WTC11 (cell line): ENCODE results near the gene YAP1. TPM values are rescaled to one million over a fixed set of nuclear protein-coding genes. Genes with fewer than 3 reads are reported as not detected.

ENCODE experiments used
- ATAC-seq: fragments of 200-7000 bp; cut with Tn5 transposase; 2 replicates; pipeline ENCODE4 v1.10.0; 2021; ENCODE audit warnings: mild to moderate bottlenecking, moderate library complexity
- CTCF ChIA-PET: fragments of 300-600 bp; sonication (Branson Sonifier 250); formaldehyde crosslinking; loops from one replicate; lab custom pipeline; 2021; ENCODE audit warnings: antibody characterized with exemption; lab: Charles Lee
- POLR2A ChIA-PET: fragments of 350-600 bp; sonication (Branson Sonifier 250); formaldehyde crosslinking; loops from one replicate; lab custom pipeline; 2021; ENCODE audit warnings: antibody characterized with exemption; lab: Charles Lee
- DNase-seq: peaks from one replicate; pipeline ENCODE4 v3.0.0; 2021; ENCODE audit warnings: low spot score
- H3K27ac Mint-ChIP-seq: 2 replicates; pipeline ENCODE4 v1.8.0; 2021; ENCODE audit warnings: mixed read lengths
- H3K27me3 Mint-ChIP-seq: 2 replicates; pipeline ENCODE4 v1.8.0; 2021; ENCODE audit warnings: low read depth, mild to moderate bottlenecking, moderate library complexity, mixed read lengths
- H3K36me3 Mint-ChIP-seq: 2 replicates; pipeline ENCODE4 v1.8.0; 2021; ENCODE audit warnings: mixed read lengths
- H3K4me1 Mint-ChIP-seq: 2 replicates; pipeline ENCODE4 v1.8.0; 2022; ENCODE audit warnings: mixed read lengths
- H3K4me3 Mint-ChIP-seq: 2 replicates; pipeline ENCODE4 v1.8.0; 2021; ENCODE audit warnings: mild to moderate bottlenecking, moderate library complexity, mixed read lengths
- H3K9me3 Mint-ChIP-seq: 2 replicates; pipeline ENCODE4 v1.8.0; 2021; ENCODE audit warnings: mixed read lengths
- ATF1 ChIP-seq: sonication (generic); formaldehyde crosslinking; IDR thresholded peaks from 2 replicates; pipeline ENCODE4 v1.8.1; 2023; ENCODE audit warnings: mild to moderate bottlenecking, moderate library complexity, missing genetic modification reagents
- CBFB ChIP-seq: sonication (generic); formaldehyde crosslinking; IDR thresholded peaks from 2 replicates; pipeline ENCODE4 v1.8.1; 2022; ENCODE audit warnings: mild to moderate bottlenecking, low read depth, missing genetic modification reagents
- E2F5 ChIP-seq: sonication (generic); formaldehyde crosslinking; IDR thresholded peaks from 2 replicates; pipeline ENCODE4 v1.8.1; 2022; ENCODE audit warnings: mild to moderate bottlenecking, moderate library complexity, missing genetic modification reagents
- ETV6 ChIP-seq: sonication (generic); formaldehyde crosslinking; IDR thresholded peaks from 2 replicates; pipeline ENCODE4 v1.8.1; 2022; ENCODE audit warnings: mild to moderate bottlenecking, missing genetic modification reagents
- FOXK1 ChIP-seq: sonication (generic); formaldehyde crosslinking; IDR thresholded peaks from 2 replicates; pipeline ENCODE4 v1.8.0; 2022; ENCODE audit warnings: mild to moderate bottlenecking, moderate library complexity, missing genetic modification reagents
- HMGA2 ChIP-seq: fragments of 250-450 bp; sonication (Bioruptor Pico); IDR thresholded peaks from 2 replicates; pipeline ENCODE4 v1.4.0; 2021; ENCODE audit warnings: mild to moderate bottlenecking, moderate library complexity
- NFATC4 ChIP-seq: fragments of 250-450 bp; sonication (Bioruptor Pico); IDR thresholded peaks from 2 replicates; pipeline ENCODE4 v1.9.0; 2021; ENCODE audit warnings: mild to moderate bottlenecking
- NFE2L1 ChIP-seq: sonication (generic); formaldehyde crosslinking; IDR thresholded peaks from 2 replicates; pipeline ENCODE4 v1.8.1; 2023; ENCODE audit warnings: missing genetic modification reagents
- NR3C1 ChIP-seq: sonication (generic); formaldehyde crosslinking; conservative IDR thresholded peaks from 2 replicates; pipeline ENCODE4 v1.8.1; 2023; ENCODE audit warnings: low read depth, mild to moderate bottlenecking, missing genetic modification reagents
- OVOL2 ChIP-seq: fragments of 250-450 bp; sonication (Bioruptor Pico); IDR thresholded peaks from 2 replicates; pipeline ENCODE4 v1.9.0; 2021; ENCODE audit warnings: mild to moderate bottlenecking, borderline replicate concordance
- RELA ChIP-seq: sonication (generic); formaldehyde crosslinking; IDR thresholded peaks from 2 replicates; pipeline ENCODE4 v1.8.1; 2022; ENCODE audit warnings: missing genetic modification reagents, mild to moderate bottlenecking, borderline replicate concordance
- SMAD4 ChIP-seq: sonication (generic); formaldehyde crosslinking; IDR thresholded peaks from 2 replicates; pipeline ENCODE4 v1.8.0; 2022; ENCODE audit warnings: mild to moderate bottlenecking, missing genetic modification reagents
- TCF7 ChIP-seq: sonication (generic); formaldehyde crosslinking; IDR thresholded peaks from 2 replicates; pipeline ENCODE4 v1.8.0; 2022; ENCODE audit warnings: mild to moderate bottlenecking, low read depth, missing genetic modification reagents, moderate library complexity
- TP53 ChIP-seq: sonication (generic); formaldehyde crosslinking; IDR thresholded peaks from 2 replicates; pipeline ENCODE4 v1.8.1; 2023; ENCODE audit warnings: mild to moderate bottlenecking, missing genetic modification reagents
- ZBTB21 ChIP-seq: sonication (generic); formaldehyde crosslinking; IDR thresholded peaks from 2 replicates; pipeline ENCODE4 v1.8.1; 2023; ENCODE audit warnings: mild to moderate bottlenecking, missing genetic modification reagents, borderline replicate concordance
- ZMAT4 ChIP-seq: fragments of 250-450 bp; sonication (Bioruptor Pico); IDR thresholded peaks from 2 replicates; pipeline ENCODE4 v1.9.0; 2021; ENCODE audit warnings: mild to moderate bottlenecking
- ZNF281 ChIP-seq: sonication (generic); formaldehyde crosslinking; IDR thresholded peaks from 2 replicates; pipeline ENCODE4 v1.8.0; 2023; ENCODE audit warnings: mild to moderate bottlenecking, missing genetic modification reagents
- ZNF396 ChIP-seq: fragments of 250-450 bp; sonication (Bioruptor Pico); IDR thresholded peaks from 2 replicates; pipeline ENCODE4 v1.8.0; 2021; ENCODE audit warnings: mild to moderate bottlenecking, moderate library complexity, borderline replicate concordance
- ZNF423 ChIP-seq: fragments of 250-450 bp; sonication (Bioruptor Pico); IDR thresholded peaks from 2 replicates; pipeline ENCODE4 v2.1.2; 2022; ENCODE audit warnings: mild to moderate bottlenecking, moderate library complexity
- total RNA-seq: library from RNA; stranded (reverse); gene quantifications from 3 replicates; pipeline ENCODE4 v1.2.3, GENCODE V29; 2021
- TF ChIP-seq, protein P1 (sequence below): fragments of 250-450 bp; sonication (Bioruptor Pico); IDR thresholded peaks from 2 replicates; pipeline ENCODE4 v1.8.0; 2021; ENCODE audit warnings: mild to moderate bottlenecking
- TF ChIP-seq, protein P2 (sequence below): sonication (generic); formaldehyde crosslinking; IDR thresholded peaks from 2 replicates; pipeline ENCODE4 v1.8.0; 2023; ENCODE audit warnings: missing genetic modification reagents
- TF ChIP-seq, protein P3 (sequence below): sonication (generic); formaldehyde crosslinking; IDR thresholded peaks from 2 replicates; pipeline ENCODE4 v1.8.1; 2023; ENCODE audit warnings: mild to moderate bottlenecking, missing genetic modification reagents
- TF ChIP-seq, protein P4 (sequence below): sonication (generic); formaldehyde crosslinking; IDR thresholded peaks from 2 replicates; pipeline ENCODE4 v1.8.0; 2022; ENCODE audit warnings: mild to moderate bottlenecking, missing genetic modification reagents
- TF ChIP-seq, protein P5 (sequence below): sonication (generic); formaldehyde crosslinking; IDR thresholded peaks from 2 replicates; pipeline ENCODE4 v1.8.1; 2023; ENCODE audit warnings: mild to moderate bottlenecking, missing genetic modification reagents

Gene YAP1
- total RNA-seq, 1 experiment from 2014 or later: 88.7 TPM

GRCh38 chr11:102196816-102197215 is 86.6 kb downstream of the YAP1 start:
- peaks cover 71% of the 10 kb centered on the region for H3K4me1 Mint-ChIP-seq
- no peak for DNase-seq
- H3K27ac Mint-ChIP-seq: peak overlapping the region; percentile 68
- CTCF ChIA-PET: interaction anchor here (1.9 kb wide), 1 partner anchor 72 kb away, joined by 7 read pairs; no protein-coding TSS in a partner anchor
- no peak for ATAC-seq
- H3K4me3 Mint-ChIP-seq: peak overlapping the region; percentile 31
- TF ChIP-seq NR3C1 (CRISPR knock-in tag) (no peak), ZNF281 (CRISPR knock-in tag) (no peak), SMAD4 (CRISPR knock-in tag) (no peak), E2F5 (CRISPR knock-in tag) (no peak), ETV6 (CRISPR knock-in tag) (no peak), RELA (CRISPR knock-in tag) (no peak), ZMAT4 (no peak), NFE2L1 (CRISPR knock-in tag) (no peak), NFATC4 (CRISPR knock-in tag) (no peak), ZNF423 (CRISPR knock-in tag) (no peak), CBFB (no peak), ZNF396 (no peak), TP53 (no peak)
- TF ChIP-seq, protein P1, sequence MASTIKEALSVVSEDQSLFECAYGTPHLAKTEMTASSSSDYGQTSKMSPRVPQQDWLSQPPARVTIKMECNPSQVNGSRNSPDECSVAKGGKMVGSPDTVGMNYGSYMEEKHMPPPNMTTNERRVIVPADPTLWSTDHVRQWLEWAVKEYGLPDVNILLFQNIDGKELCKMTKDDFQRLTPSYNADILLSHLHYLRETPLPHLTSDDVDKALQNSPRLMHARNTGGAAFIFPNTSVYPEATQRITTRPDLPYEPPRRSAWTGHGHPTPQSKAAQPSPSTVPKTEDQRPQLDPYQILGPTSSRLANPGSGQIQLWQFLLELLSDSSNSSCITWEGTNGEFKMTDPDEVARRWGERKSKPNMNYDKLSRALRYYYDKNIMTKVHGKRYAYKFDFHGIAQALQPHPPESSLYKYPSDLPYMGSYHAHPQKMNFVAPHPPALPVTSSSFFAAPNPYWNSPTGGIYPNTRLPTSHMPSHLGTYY (CRISPR knock-in tag): no peak
- TF ChIP-seq, protein P2, sequence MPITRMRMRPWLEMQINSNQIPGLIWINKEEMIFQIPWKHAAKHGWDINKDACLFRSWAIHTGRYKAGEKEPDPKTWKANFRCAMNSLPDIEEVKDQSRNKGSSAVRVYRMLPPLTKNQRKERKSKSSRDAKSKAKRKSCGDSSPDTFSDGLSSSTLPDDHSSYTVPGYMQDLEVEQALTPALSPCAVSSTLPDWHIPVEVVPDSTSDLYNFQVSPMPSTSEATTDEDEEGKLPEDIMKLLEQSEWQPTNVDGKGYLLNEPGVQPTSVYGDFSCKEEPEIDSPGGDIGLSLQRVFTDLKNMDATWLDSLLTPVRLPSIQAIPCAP (CRISPR knock-in tag): no peak
- TF ChIP-seq, protein P3, sequence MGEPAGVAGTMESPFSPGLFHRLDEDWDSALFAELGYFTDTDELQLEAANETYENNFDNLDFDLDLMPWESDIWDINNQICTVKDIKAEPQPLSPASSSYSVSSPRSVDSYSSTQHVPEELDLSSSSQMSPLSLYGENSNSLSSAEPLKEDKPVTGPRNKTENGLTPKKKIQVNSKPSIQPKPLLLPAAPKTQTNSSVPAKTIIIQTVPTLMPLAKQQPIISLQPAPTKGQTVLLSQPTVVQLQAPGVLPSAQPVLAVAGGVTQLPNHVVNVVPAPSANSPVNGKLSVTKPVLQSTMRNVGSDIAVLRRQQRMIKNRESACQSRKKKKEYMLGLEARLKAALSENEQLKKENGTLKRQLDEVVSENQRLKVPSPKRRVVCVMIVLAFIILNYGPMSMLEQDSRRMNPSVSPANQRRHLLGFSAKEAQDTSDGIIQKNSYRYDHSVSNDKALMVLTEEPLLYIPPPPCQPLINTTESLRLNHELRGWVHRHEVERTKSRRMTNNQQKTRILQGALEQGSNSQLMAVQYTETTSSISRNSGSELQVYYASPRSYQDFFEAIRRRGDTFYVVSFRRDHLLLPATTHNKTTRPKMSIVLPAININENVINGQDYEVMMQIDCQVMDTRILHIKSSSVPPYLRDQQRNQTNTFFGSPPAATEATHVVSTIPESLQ (CRISPR knock-in tag): no peak
- TF ChIP-seq, all 79 proteins: peak for 0
- Mint-ChIP-seq H3K27me3 (no peaks in the 10 kb centered on the region), H3K9me3 (peaks cover 11% of the 10 kb centered on the region), H3K36me3 (peaks cover 16% of the 10 kb centered on the region)
- POLR2A ChIA-PET: no interaction called here

- no peaks in the 10 kb centered on the region for H3K27me3 Mint-ChIP-seq
- peak; percentile 99 for ATAC-seq
- no peak for TF ChIP-seq NFATC4 (CRISPR knock-in tag)
- TF ChIP-seq HMGA2 (CRISPR knock-in tag): no peak
- TF ChIP-seq ZBTB21 (CRISPR knock-in tag): 0 out of 2 replicates have a peak, but pooled peaks have one; percentile 28
- no peak for TF ChIP-seq ATF1 (CRISPR knock-in tag)
- no peak for TF ChIP-seq TCF7
- peak; percentile 30; the same call in 1 of the 2 replicates for TF ChIP-seq FOXK1 (CRISPR knock-in tag)
- TF ChIP-seq, protein P4, sequence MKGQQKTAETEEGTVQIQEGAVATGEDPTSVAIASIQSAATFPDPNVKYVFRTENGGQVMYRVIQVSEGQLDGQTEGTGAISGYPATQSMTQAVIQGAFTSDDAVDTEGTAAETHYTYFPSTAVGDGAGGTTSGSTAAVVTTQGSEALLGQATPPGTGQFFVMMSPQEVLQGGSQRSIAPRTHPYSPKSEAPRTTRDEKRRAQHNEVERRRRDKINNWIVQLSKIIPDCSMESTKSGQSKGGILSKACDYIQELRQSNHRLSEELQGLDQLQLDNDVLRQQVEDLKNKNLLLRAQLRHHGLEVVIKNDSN: no peak
- TF ChIP-seq, protein P5, sequence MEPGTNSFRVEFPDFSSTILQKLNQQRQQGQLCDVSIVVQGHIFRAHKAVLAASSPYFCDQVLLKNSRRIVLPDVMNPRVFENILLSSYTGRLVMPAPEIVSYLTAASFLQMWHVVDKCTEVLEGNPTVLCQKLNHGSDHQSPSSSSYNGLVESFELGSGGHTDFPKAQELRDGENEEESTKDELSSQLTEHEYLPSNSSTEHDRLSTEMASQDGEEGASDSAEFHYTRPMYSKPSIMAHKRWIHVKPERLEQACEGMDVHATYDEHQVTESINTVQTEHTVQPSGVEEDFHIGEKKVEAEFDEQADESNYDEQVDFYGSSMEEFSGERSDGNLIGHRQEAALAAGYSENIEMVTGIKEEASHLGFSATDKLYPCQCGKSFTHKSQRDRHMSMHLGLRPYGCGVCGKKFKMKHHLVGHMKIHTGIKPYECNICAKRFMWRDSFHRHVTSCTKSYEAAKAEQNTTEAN (CRISPR knock-in tag): no peak
- TF ChIP-seq ZNF396: no peak
- TF ChIP-seq OVOL2: no peak
- TF ChIP-seq ZNF423 (CRISPR knock-in tag): 0 out of 2 replicates have a peak, but pooled peaks have one; percentile 34
- TF ChIP-seq ZMAT4: no peak
Measured at GRCh38 chr11:102197670-102198139, 87.5 kb downstream of the YAP1 start.

More at GRCh38 chr11:102197670-102198139, 87.5 kb downstream of the YAP1 start:
- Mint-ChIP-seq H3K27ac (peak overlapping the region; percentile 99), H3K36me3 (peaks cover 16% of the 10 kb centered on the region), H3K4me3 (peak overlapping the region; percentile 47), H3K9me3 (peaks cover 11% of the 10 kb centered on the region), H3K4me1 (peaks cover 69% of the 10 kb centered on the region)
- peak; percentile 67 for DNase-seq
- ChIA-PET CTCF (interaction anchor here (1.1 to 1.9 kb wide), 2 partner anchors 11 to 71 kb away, joined by 3 to 7 read pairs; no protein-coding TSS in a partner anchor), POLR2A (interaction anchor here (0.7 to 1.0 kb wide), 2 partner anchors 15 to 71 kb away, joined by 3 read pairs; no protein-coding TSS in a partner anchor)
